ENCODE data around the gene NSRP1.
"Not testable (repeated sequence)": the region's sequence is repeated elsewhere in the genome, so short reads cannot be mapped to it uniquely, and the experiment has no call there.

The NSRP1 gene

DNA sequence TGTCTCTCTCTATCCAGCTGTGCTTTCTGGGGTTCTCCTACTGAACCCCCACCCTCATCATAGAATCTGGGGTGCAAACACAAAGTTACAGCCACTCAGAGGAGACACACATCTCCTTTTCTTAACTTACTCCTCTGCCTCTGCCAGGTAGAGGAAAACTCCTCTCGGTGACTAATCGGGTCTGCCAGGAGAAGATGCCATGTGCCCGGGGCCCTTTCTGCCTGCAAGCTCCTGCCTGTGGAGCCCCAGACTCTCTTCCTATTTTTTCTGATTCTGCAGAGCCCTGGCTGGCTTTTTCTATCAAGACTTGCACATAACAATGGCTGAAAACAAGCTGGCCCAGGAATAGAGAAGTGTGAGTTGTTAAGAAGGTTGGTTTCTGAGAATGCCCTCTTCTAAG, 108.5 kb downstream of the NSRP1 start:
- no peak for DNase-seq

DNA sequence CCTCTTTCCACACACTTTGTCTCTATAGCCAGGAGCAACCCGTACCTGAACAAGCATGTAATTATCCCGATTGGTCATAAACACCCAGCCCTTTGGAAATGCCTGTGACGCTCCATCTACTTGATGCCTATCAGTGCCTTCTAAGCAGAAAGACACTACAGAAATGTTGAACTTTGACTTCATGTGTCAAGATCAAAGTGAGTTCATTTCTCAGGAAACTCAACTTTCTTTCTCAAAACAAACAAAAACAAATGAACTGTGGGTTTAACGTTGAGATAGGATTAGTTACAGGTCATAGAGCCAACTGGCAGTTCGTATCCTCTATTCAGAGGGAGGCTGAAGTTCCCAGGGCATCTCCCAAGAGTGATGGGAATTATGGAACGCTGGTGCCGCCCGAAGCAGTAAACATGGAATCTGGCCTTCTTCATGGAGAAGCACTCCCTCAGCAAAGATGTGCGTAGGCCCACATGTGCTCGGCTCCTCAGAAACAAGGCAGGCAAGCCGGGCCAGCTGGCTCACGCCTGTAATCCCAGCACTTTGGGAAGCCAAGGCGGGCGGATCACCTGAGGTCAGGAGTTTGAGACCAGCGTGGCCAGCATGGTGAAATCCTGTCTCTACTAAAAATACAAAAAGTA, 109.4 kb downstream of the NSRP1 start:
- DNase-seq: no peak

DNA sequence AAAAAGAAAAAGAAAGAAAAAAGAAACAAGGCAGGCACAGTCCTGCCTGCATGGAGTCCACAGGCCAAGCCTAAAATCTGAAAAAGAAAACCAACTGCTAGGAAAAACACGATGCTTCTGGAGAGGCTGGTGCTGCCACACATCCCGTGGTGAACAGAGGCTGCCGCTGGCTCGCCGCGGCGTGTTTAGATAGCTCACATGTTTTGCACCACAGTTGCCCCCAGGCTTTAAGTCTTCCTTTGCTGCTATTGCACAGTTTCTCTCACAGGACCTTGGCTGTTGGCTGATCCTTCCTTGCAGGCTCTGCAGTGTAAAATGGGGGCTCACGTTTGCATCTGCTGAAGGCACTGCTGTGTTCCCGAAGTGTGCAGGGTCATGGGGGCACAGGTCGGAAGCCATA, 110.3 kb downstream of the NSRP1 start:
- DNase-seq: peak; percentile 19

DNA sequence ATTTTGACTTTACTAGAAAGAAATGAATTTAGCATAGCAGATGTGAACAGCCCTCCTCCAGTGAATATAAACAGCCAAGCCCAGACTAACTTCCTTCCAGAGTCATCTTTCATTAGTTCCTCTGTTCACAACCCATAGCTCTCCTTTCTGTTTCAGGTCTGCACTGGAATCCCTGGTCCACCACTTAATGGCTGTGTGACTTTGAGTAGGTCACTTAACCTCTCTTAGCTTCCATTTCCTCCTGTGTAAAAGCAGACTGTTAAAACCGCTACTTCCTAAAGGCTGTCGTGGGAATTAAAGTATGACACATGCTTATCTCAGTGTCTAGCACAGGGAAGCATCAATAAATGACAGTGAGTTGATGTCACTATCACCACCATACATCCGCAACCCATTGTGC, 111.4 kb downstream of the NSRP1 start:
- DNase-seq: no peak

DNA sequence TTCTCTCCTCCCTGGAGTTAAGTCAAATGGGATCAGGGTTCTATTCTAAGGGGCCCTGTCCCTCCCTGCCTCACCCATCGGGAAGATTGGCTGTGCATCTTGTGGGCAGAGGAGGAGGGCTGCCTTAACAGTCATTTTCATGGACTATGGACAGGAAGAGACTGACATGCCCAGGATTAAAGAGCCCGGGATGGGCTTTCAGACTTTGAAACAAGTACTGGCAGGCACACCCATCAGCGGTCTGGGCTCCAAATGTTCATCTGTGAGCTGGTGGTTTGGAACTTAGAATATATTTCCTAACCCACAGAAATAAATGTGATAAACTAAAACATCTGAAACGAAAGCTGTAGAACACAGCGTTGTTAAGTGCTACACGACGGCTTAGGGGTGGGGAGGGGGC, 112.4 kb downstream of the NSRP1 start:
- no peak for DNase-seq

DNA sequence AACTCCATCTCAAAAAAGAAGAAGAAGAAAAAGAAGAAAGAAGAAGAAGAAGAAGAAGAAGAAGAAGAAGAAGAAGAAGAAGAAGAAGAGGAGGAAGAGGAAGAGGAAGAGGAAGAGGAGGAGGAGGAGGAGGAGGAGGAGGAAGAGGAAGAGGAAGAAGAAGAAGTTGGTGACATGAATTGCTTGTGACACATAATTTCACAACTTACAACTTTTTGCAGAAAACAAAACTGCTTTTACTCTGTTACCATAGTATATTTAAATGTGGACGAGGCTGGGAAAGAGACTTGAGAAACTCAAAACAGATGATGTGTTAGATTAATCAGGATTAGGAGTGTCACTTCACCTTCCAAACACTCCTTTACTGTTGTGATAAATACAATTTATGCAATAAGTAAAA, 113.4 kb downstream of the NSRP1 start:
- DNase-seq: not testable (repeated sequence)

DNA sequence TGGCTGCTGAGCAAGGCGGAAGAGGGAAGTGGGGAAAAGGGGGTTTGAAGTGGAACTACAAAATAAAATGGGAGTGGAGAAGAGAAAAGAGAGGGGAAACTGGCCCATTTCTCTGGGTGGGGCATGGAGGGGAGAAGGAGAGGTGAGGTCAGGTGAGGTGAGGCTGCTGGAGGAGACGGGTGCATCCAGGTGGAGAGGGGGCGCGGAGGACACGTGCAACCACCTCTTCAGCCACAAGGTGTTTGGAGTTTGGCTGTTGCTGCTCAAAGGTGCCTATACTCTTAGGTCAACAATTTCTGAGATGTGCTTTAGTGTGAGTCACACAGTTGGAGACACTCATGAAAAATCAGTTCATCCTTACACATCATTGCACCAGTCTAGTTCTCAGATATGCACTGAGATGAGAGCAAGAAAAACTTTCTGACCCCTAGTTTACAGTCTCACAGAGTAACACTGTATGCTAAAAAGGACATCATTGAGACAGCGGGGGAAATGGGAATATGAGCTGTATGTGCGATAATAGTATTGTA, 114.0 kb downstream of the NSRP1 start:
- no peak for DNase-seq

DNA sequence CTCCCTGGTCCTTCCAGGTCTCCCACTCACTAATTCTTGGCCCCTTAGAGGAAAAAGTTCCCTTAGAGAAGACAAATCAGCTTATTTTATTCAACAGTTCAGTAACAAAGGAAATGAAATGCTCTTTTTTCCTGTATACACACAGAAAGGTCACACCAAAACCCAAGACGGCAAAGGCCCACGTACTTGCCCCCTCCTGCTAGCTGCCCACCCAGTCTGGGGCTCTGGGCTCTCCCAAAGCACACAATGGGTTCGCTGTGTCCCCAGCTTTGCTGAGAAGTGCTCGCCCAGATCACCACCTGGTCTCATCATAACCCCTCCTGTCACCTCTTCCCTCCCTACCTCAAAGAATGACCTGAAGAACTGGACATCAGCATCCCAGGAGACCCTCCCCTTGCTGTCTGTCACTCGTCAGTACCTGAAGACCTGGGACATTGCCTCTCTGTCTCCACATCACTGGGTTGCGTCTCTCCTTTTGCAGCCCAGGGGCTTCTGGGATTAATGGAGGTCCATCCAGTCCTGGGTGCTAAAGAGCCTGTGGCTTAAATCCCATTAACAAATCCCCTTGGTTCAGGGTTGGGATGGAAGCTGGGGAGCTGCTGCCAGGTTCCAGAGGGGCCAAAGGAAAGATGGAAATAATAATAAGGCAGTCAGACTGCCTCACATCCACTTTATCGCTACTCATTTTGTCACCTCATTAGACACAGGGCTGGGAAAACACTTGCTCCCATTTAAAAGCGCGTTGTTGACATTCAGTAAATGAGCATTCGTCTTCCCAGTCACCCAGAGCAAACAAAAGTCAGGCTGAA, 115.6 kb downstream of the NSRP1 start:
- DNase-seq: no peak

DNA sequence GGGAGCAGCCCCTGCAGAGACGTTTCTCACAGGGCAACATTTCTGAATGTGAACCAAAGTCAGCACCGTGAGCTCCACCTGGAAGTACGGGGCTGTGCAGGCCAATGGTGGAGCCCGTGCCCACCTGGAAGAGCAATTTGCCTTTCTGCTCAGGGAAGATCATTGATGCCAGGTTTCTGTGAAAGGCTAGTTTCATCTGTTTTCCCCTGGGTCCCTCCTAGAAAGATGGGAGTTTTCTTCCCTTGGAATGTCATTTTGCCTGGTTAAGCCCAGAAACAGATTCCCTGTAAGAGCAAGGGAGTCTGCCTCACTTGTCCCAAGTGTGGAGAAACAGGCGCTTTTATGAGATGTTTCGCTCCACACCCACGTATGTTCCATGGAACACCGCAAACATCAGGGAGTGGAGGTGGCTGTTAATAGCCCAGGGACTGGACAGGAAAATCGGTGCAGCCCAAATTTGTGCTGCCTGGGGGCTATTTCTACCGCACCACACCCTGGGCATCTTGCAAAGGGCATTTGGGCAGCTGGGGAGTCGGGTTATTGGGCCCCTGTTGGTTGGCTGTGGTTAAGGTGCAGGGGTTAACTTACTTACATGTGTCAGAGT, 116.3 kb downstream of the NSRP1 start:
- DNase-seq: no peak

DNA sequence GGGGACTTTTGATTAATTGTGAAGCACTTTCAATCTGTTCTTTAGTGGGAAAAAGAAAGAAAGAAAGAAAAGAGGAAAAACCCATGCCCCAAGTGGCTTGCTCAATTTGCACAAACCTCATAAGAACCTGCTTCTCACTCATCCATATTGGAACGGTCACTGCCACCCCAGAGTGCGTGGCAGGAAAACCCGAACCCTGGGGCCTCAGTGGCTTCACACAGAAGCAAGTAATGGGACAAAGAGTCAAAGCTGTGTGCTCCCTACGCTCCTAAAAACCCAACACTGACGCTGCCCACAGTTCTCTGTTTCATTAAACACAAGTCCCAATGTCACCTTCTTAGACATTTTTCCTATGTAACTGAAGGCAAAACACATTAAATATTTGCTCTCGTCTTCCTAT, 117.7 kb downstream of the NSRP1 start:
- DNase-seq: no peak

DNA sequence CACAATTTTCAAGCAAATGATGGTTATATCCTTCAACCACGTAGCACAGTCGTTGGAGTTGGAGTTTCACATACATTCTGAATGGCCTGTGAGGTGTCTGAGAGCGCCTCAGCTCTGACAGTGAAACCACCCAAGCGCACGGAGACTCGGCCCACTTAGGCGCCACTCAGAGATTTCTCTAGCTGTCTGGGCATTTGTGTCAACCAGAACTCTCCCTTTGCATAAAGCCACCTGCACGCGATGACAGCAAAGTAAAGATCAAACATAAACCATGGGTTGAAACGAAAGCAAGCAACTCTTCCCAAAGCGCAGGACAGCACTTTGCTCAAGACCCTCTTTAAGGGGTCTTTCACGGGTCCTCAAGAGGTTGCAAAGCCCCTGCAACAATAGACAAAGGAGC, 118.3 kb downstream of the NSRP1 start:
- DNase-seq: no peak

DNA sequence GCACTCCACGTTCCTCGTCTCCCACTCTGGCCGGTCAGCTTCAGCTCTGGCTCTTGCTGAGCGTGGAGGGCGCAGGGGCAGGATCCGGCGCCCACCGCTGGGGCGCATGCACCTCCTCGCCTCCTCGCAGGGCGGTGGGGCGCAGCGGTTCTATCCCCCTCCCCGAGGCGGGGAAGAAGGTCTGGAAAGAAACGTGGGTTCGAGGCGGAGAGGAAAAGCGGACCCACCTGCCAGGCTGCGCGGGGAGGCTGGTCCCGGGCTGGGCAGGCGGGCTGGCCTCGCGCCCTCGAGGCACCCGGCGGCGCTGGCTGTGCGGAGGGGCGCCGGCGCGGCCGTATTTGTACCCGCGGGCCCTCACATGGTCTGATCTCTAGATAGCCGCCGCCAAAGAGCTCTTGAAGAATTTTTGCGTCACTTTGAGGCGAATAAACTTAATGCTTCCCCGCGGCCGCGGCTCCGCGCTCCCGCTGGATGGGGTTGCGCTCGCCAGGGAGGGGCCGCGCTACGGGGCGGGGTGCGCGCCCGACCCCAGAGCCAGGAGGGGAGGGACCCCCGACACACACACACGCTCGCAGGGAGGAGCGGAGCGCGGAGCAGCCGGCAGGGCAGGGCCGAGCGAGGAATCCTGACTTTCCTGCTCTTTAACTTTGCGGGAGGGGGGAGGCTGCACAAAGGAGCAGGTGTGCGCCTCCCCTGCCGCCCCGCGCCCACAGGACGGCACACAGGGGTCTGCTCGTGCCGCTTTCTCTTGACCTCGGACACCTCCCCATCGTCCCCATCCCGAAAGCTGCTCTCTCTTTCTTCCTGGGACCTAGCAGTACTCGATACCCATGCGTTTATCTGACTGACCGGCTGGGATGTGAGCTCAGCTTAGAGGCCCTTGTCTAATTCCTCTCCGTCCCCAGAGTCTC, 119.0 kb downstream of the NSRP1 start, which contains the start of gene SLC6A4:
TSS of gene SLC6A4 (minus strand) at position 312 of the 911 bp plus-strand sequence. CDS start 13,739 bp downstream, outside the sequence.
- DNase-seq: no peak

Data from amniotic stem cell (primary cell).